Astrocyte (in vitro differentiated cells and primary cell): Measurements from ENCODE around the gene PALLD. TPM values are rescaled to one million over a fixed set of nuclear protein-coding genes. Genes with fewer than 3 reads are reported as not detected.

ENCODE experiments used
- DNase-seq: peaks from one replicate; pipeline ENCODE4 v3.0.0-alpha.2; 2010; ENCODE audit warnings: low read depth
- FAIRE-seq: peaks from 2 replicates; lab custom pipeline; 2011; peaks lifted over from hg19 to GRCh38; lab: Jason Lieb, UNC
- H2AFZ ChIP-seq: 2 replicates; pipeline ENCODE4 v1.6.0; 2012; ENCODE audit warnings: low read depth, low read length, inconsistent platforms
- H3K27ac ChIP-seq: 2 replicates; pipeline ENCODE4 v1.5.1; 2011; ENCODE audit warnings: low read depth, low read length, inconsistent platforms
- H3K27me3 ChIP-seq: 2 replicates; pipeline ENCODE4 v1.6.0; 2011; ENCODE audit warnings: low read length, inconsistent platforms; ENCODE audit not compliant: insufficient read depth
- H3K36me3 ChIP-seq: 2 replicates; pipeline ENCODE4 v1.5.1; 2011; ENCODE audit warnings: low read length, inconsistent platforms; ENCODE audit not compliant: insufficient read depth
- H3K4me1 ChIP-seq: 2 replicates; pipeline ENCODE4 v1.5.1; 2011; ENCODE audit warnings: low read length, inconsistent platforms; ENCODE audit not compliant: insufficient read depth
- H3K4me2 ChIP-seq: 2 replicates; pipeline ENCODE4 v1.6.0; 2012; ENCODE audit warnings: low read length, inconsistent platforms
- H3K4me3 ChIP-seq: 2 replicates; pipeline ENCODE4 v1.5.1; 2011; ENCODE audit warnings: low read depth, mild to moderate bottlenecking, low read length, inconsistent platforms; ENCODE audit not compliant: insufficient read depth
- H3K79me2 ChIP-seq: 2 replicates; pipeline ENCODE4 v1.6.0; 2012; ENCODE audit warnings: mild to moderate bottlenecking, low read length, inconsistent platforms; ENCODE audit not compliant: insufficient read depth
- H3K9ac ChIP-seq: 2 replicates; pipeline ENCODE4 v1.6.0; 2012; ENCODE audit warnings: mild to moderate bottlenecking, low read length, inconsistent platforms
- H3K9me3 ChIP-seq: 2 replicates; pipeline ENCODE4 v1.5.1; 2012; ENCODE audit warnings: low read depth, mild to moderate bottlenecking, low read length, inconsistent platforms; ENCODE audit not compliant: insufficient read depth
- H4K20me1 ChIP-seq: 2 replicates; pipeline ENCODE4 v1.6.0; 2012; ENCODE audit warnings: low read length, inconsistent platforms; ENCODE audit not compliant: insufficient read depth
- H3K27ac Mint-ChIP-seq: one replicate; pipeline ENCODE4 v1.8.0; 2021; ENCODE audit warnings: mild to moderate bottlenecking, mixed read lengths; ENCODE audit not compliant: unreplicated experiment
- H3K27me3 Mint-ChIP-seq: one replicate; pipeline ENCODE4 v1.8.0; 2021; ENCODE audit warnings: low read depth, mixed read lengths; ENCODE audit not compliant: unreplicated experiment
- H3K36me3 Mint-ChIP-seq: one replicate; pipeline ENCODE4 v1.8.0; 2021; ENCODE audit warnings: low read depth, mixed read lengths; ENCODE audit not compliant: unreplicated experiment
- H3K4me1 Mint-ChIP-seq: one replicate; pipeline ENCODE4 v1.8.0; 2021; ENCODE audit warnings: low read depth, mixed read lengths; ENCODE audit not compliant: unreplicated experiment
- H3K4me3 Mint-ChIP-seq: one replicate; pipeline ENCODE4 v1.8.0; 2021; ENCODE audit warnings: mild to moderate bottlenecking, moderate library complexity, mixed read lengths; ENCODE audit not compliant: unreplicated experiment
- H3K9me3 Mint-ChIP-seq: one replicate; pipeline ENCODE4 v1.8.0; 2021; ENCODE audit warnings: mild to moderate bottlenecking, mixed read lengths; ENCODE audit not compliant: unreplicated experiment
- CTCF ChIP-seq: IDR thresholded peaks from 2 replicates; pipeline ENCODE4 v1.5.1; 2011; ENCODE audit warnings: low read depth, mild to moderate bottlenecking, inconsistent platforms, low read length, moderate library complexity; ENCODE audit not compliant: insufficient read depth
- EZH2 ChIP-seq: IDR thresholded peaks from 2 replicates; pipeline ENCODE4 v1.6.1; 2012; ENCODE audit warnings: mild to moderate bottlenecking, low read length, inconsistent platforms; ENCODE audit not compliant: insufficient read depth
- total RNA-seq: library from RNA; stranded (reverse); gene quantifications from 2 replicates; pipeline ENCODE4 v1.2.1, GENCODE V29; 2021

Gene PALLD
- total RNA-seq, 1 donor from 2014 or later: 498 TPM

DNA sequence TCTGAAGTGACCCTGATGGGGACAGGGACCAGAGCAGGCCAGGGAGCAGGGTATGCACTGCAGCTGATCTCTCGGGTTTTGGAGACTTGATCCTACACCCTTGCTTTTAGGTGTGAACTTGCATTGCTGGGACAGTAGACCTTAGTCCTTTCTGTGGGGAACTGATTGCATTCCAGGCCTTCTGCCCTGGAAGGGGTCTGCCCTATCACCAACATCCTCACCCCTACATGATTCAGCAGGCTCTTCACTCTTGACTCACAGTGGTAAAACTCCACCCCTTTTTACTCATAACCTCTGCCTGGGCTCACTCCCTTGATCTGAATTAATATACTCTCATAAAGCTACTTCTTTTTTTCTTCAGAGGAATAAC, 10.0 kb upstream of the PALLD start:
- Histone ChIP-seq H3K27me3 (no peaks in the 10 kb centered on the region), H3K36me3 (no peaks in the 10 kb centered on the region), H4K20me1 (no peaks in the 10 kb centered on the region), H3K4me1 (peaks cover 28% of the 10 kb centered on the region), H3K27ac (peak overlapping the region; percentile 79), H3K9ac (peak overlapping the region; percentile 49), H3K4me2 (peak overlapping the region; percentile 69), H2AFZ (peak overlapping the region; percentile 57), H3K4me3 (no peak overlapping the region), H3K79me2 (no peaks in the 10 kb centered on the region), H3K9me3 (no peaks in the 10 kb centered on the region)
- peak; percentile 86 for FAIRE-seq
- peak overlapping the region; percentile 35 for H3K4me3 Mint-ChIP-seq
- no peaks in the 10 kb centered on the region for H3K27me3 Mint-ChIP-seq
- DNase-seq: peak; percentile 78
- TF ChIP-seq EZH2 (no peak), CTCF (no peak)
- peaks cover 55% of the 10 kb centered on the region for H3K4me1 Mint-ChIP-seq
- H3K27ac Mint-ChIP-seq: peak overlapping the region; percentile 92
- H3K9me3 Mint-ChIP-seq: no peaks in the 10 kb centered on the region
- H3K36me3 Mint-ChIP-seq: no peaks in the 10 kb centered on the region

DNA sequence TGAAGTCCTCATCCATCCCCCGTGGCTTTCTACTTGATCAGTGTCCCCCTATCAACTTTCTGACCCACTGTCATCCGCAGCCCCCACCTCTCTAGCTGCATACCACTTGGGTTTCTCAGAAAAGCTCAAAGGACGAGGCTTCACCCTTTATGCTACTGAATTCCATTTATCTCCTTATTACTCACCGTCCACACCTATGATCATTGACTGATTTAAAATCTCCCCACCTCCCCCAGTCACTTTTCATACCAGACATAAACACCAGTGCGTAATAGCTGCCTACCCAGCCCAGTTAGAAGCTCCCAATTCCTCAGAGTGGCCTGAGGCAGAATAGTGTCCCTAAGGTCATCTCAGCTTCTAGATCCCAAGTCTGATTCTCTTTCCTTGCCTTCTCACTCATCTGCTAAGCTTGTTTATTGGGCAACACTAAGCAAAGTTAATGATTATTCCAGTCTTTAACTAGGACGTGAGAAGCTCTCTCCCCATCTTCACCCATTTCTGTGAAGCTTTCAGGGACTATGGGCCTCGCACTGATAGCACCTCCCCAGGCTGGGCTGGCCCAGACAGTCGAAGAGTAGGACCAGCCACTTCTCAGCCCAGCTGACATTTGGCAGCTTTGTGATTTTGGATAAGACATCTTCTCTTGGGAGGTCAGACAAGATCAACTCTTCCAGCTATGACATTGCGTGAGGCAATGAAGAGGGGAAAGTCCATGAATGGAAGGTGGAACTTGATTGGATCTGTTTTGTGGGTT, 9.4 kb upstream of the PALLD start:
- Histone ChIP-seq H3K4me2 (peak overlapping the region; percentile 69), H3K9me3 (no peaks in the 10 kb centered on the region), H3K4me3 (no peak overlapping the region), H4K20me1 (no peaks in the 10 kb centered on the region), H3K27ac (peak overlapping the region; percentile 79), H3K36me3 (no peaks in the 10 kb centered on the region), H3K27me3 (no peaks in the 10 kb centered on the region), H3K79me2 (no peaks in the 10 kb centered on the region), H2AFZ (peak overlapping the region; percentile 57), H3K4me1 (peaks cover 28% of the 10 kb centered on the region), H3K9ac (peak overlapping the region; percentile 49)
- Mint-ChIP-seq H3K36me3 (no peaks in the 10 kb centered on the region), H3K27me3 (no peaks in the 10 kb centered on the region), H3K4me1 (peaks cover 49% of the 10 kb centered on the region), H3K27ac (peak overlapping the region; percentile 92), H3K4me3 (peak overlapping the region; percentile 35), H3K9me3 (no peaks in the 10 kb centered on the region)
- DNase-seq: peak; percentile 53
- FAIRE-seq: peak; percentile 34
- no peak for TF ChIP-seq CTCF
- no peak for TF ChIP-seq EZH2

DNA sequence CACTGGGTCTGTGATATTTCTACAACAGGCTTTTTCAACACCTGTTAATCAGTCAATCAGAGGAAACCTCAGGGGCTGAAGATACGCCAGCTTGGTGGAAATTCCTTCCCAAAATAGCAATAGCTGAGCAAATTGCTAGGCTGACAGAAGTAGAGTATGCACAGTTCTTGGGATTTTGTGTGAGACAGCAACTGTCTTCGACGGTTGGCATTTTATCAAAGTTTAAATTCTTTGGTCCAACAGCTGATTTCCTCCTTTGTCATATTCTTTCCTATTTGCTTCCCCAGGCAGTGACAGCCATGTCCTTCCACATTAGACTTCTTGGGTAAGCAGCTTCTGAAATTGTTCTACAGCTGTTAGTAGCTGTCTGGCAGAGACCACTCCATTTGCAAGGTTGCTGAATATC, 8.0 kb upstream of the PALLD start:
- FAIRE-seq (no peak), DNase-seq (no peak)
- TF ChIP-seq CTCF (no peak), EZH2 (no peak)
- no peaks in the 10 kb centered on the region for H3K36me3 ChIP-seq
- H3K4me3 ChIP-seq: no peak overlapping the region
- H2AFZ ChIP-seq: no peak overlapping the region
- H3K4me1 ChIP-seq: peaks cover 20% of the 10 kb centered on the region
- Mint-ChIP-seq H3K36me3 (no peaks in the 10 kb centered on the region), H3K27me3 (no peaks in the 10 kb centered on the region), H3K4me3 (no peak overlapping the region), H3K4me1 (peaks cover 40% of the 10 kb centered on the region), H3K27ac (no peak overlapping the region), H3K9me3 (no peaks in the 10 kb centered on the region)
- no peak overlapping the region for H3K9ac ChIP-seq
- H3K27me3 ChIP-seq: no peaks in the 10 kb centered on the region
- no peak overlapping the region for H3K27ac ChIP-seq
- H3K79me2 ChIP-seq: no peaks in the 10 kb centered on the region
- no peaks in the 10 kb centered on the region for H4K20me1 ChIP-seq
- no peaks in the 10 kb centered on the region for H3K9me3 ChIP-seq
- no peak overlapping the region for H3K4me2 ChIP-seq
